ENCODE results near the gene PFKL. TPM values are rescaled to one million over a fixed set of nuclear protein-coding genes. Genes with fewer than 3 reads are reported as not detected.

The PFKL gene
- total and polyA plus RNA-seq, 12 donors, result 16.6 to 123 (median 94.1) TPM

DNA sequence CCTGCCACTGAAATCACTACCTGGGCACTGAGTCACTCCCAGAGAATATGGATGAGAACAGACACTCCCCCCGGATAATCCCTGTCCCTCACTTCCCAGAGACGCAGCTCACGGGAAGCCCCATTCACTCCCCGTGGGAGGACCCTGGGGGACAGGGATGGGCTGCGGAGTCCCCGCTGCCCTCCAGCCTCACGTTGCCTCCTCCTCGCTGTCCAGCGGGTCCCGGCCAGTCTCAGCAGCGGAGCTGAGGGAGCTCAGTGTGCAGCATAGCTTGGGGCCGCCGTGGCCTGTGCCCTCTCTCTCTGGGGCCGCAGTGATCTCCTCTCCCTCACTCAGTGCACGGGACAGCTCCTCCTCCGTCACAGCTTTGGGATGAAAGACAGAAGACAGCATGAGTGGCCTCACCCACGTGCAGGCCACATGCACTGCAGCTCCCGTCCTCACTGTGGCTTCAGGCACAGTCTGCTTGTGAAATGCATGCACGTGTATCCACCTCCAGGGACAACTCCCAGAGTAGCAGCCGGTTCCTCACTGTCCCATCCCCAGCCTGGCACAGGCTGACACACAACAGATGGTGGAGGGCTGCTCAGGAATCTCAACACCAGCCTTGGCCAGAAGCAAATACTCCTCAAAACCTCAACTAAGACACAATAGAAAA is 31.9 kb downstream of the PFKL start:
- WGBS, 4 donors, result 72 to 80% (median 76%) methylated on average over 11 to 20 of the region's 20 CpGs
- no peak for DNase-seq
- Histone ChIP-seq H3K9me3 (replicated peaks in 1 of 3) (no peaks in the 10 kb centered on the region), H3K4me3 (no peak overlapping the region), H3K36me3 (replicated peaks in 1 of 2) (peaks cover 0 to 24% of the 10 kb centered on the region in 2 donors), H3K27ac (no peak overlapping the region), H3K4me1 (replicated peaks in 1 of 2) (no peaks in the 10 kb centered on the region), H3K27me3 (no peaks in the 10 kb centered on the region)
- TF ChIP-seq POLR2A (IDR thresholded peaks at IDR 0.05) (no peak), CTCF (IDR thresholded peaks at IDR 0.05) (no peak)
- intact Hi-C loops (cut with DNase I), result no loop called here

GRCh38 chr21:44332383-44332782 is 32.5 kb downstream of the PFKL start:
- intact Hi-C loops (cut with DNase I), result no loop called here

GRCh38 chr21:44332965-44333364 is 33.1 kb downstream of the PFKL start:
- 93 to 96% (median 94%) methylated on average over 14 to 22 of the region's 22 CpGs for WGBS, 4 donors

More at GRCh38 chr21:44332383-44332782, 32.5 kb downstream of the PFKL start:
- TF ChIP-seq POLR2A (IDR thresholded peaks at IDR 0.05), result no peak
- no peak for TF ChIP-seq CTCF (IDR thresholded peaks at IDR 0.05)
- Histone ChIP-seq H3K36me3 (replicated peaks in 1 of 2) (peaks cover 0 to 29% of the 10 kb centered on the region in 2 donors), H3K27ac (no peak overlapping the region), H3K27me3 (no peaks in the 10 kb centered on the region), H3K4me1 (replicated peaks in 1 of 2) (no peaks in the 10 kb centered on the region), H3K4me3 (no peak overlapping the region), H3K9me3 (replicated peaks in 1 of 3) (no peaks in the 10 kb centered on the region)
- WGBS, 4 donors, result 88 to 95% (median 92%) methylated on average over 12 to 17 of the region's 17 CpGs
- no peak for DNase-seq

More at GRCh38 chr21:44332965-44333364, 33.1 kb downstream of the PFKL start:
- Histone ChIP-seq H3K4me3 (no peak overlapping the region), H3K9me3 (replicated peaks in 1 of 3) (no peaks in the 10 kb centered on the region), H3K4me1 (replicated peaks in 1 of 2) (peaks cover under 1 to 3% of the 10 kb centered on the region in 2 donors), H3K27me3 (no peaks in the 10 kb centered on the region), H3K27ac (no peak overlapping the region), H3K36me3 (replicated peaks in 1 of 2) (peaks cover 0 to 30% of the 10 kb centered on the region in 2 donors)
- no peak for DNase-seq
- TF ChIP-seq POLR2A (IDR thresholded peaks at IDR 0.05), result no peak
- no peak for TF ChIP-seq CTCF (IDR thresholded peaks at IDR 0.05)
- intact Hi-C loops (cut with DNase I), result no loop called here

Data from adrenal gland (tissue), 12 donors.